BJ (cell line): ENCODE results near the gene CDYL2. TPM values are rescaled to one million over a fixed set of nuclear protein-coding genes. Genes with fewer than 3 reads are reported as not detected.

ENCODE experiments used
- CTCF ChIA-PET: fragments of 350-600 bp; formaldehyde crosslinking; extraction: SDS; loops from one replicate; lab custom pipeline; 2021; ENCODE audit warnings: antibody characterized with exemption, inconsistent platforms; lab: Yijun Ruan, JAX
- POLR2A ChIA-PET: fragments of 300-600 bp; sonication (Branson Sonifier 250); formaldehyde crosslinking; extraction: SDS; loops from one replicate; lab custom pipeline; 2021; ENCODE audit warnings: antibody characterized with exemption; lab: Charles Lee
- DNase-seq: peaks from one replicate; pipeline ENCODE4 v3.0.0-alpha.2; 2011; ENCODE audit warnings: low read depth
- H3K27me3 ChIP-seq: 2 replicates; pipeline ENCODE4 v1.6.0; 2011; ENCODE audit warnings: low read length; ENCODE audit not compliant: control insufficient read depth, insufficient read depth
- H3K36me3 ChIP-seq: 2 replicates; pipeline ENCODE4 v1.5.1; 2011; ENCODE audit warnings: low read length; ENCODE audit not compliant: control insufficient read depth, insufficient read depth
- H3K4me3 ChIP-seq: 2 replicates; pipeline ENCODE4 v1.5.1; 2011; ENCODE audit warnings: low read depth, mild to moderate bottlenecking, control low read depth, low read length
- CTCF ChIP-seq: IDR thresholded peaks from 2 replicates; pipeline ENCODE4 v1.5.1; 2011; ENCODE audit warnings: low read depth, mild to moderate bottlenecking, control low read depth, inconsistent platforms, low read length, moderate library complexity; ENCODE audit not compliant: insufficient read depth
- polyA plus RNA-seq: library from polyadenylated mRNA; depleted of rRNA; stranded (reverse); fragments of >200 nt; gene quantifications from 2 replicates; pipeline ENCODE4 v1.2.3, GENCODE V29; 2011

The CDYL2 gene
- polyA plus RNA-seq, 1 experiment, result 0.87 TPM

- ChIA-PET CTCF (no interaction called here), POLR2A (no interaction called here)
- no peak overlapping the region for H3K4me3 ChIP-seq
- H3K36me3 ChIP-seq, result no peaks in the 10 kb centered on the region
- H3K27me3 ChIP-seq, result no peaks in the 10 kb centered on the region
- TF ChIP-seq CTCF, result no peak
- DNase-seq, result no peak
Measured at GRCh38 chr16:80664786-80665185, 139.6 kb downstream of the CDYL2 start.

GRCh38 chr16:80664226-80664625, 140.2 kb downstream of the CDYL2 start:
- CTCF ChIA-PET, result no interaction called here
- TF ChIP-seq CTCF, result no peak
- Histone ChIP-seq H3K27me3 (no peaks in the 10 kb centered on the region), H3K4me3 (no peak overlapping the region), H3K36me3 (no peaks in the 10 kb centered on the region)
- POLR2A ChIA-PET, result no interaction called here
- DNase-seq, result no peak

- Histone ChIP-seq H3K36me3 (no peaks in the 10 kb centered on the region), H3K4me3 (no peak overlapping the region), H3K27me3 (no peaks in the 10 kb centered on the region)
- DNase-seq, result no peak
- ChIA-PET POLR2A (no interaction called here), CTCF (no interaction called here)
- TF ChIP-seq CTCF, result no peak
Measured at GRCh38 chr16:80663078-80663477, 141.3 kb downstream of the CDYL2 start.

- POLR2A ChIA-PET, result no interaction called here
Measured at GRCh38 chr16:80659865-80660264, 144.5 kb downstream of the CDYL2 start.

GRCh38 chr16:80656711-80657150, 147.7 kb downstream of the CDYL2 start:
- H3K27me3 ChIP-seq, result no peaks in the 10 kb centered on the region
- ChIA-PET POLR2A (no interaction called here), CTCF (interaction anchor here (1.0 kb wide), 1 partner anchor 130 kb away, joined by 3 read pairs; no protein-coding TSS in a partner anchor)
- H3K36me3 ChIP-seq, result no peaks in the 10 kb centered on the region
- H3K4me3 ChIP-seq, result no peak overlapping the region
- no peak for DNase-seq
- TF ChIP-seq CTCF, result no peak

More at GRCh38 chr16:80659865-80660264, 144.5 kb downstream of the CDYL2 start:
- DNase-seq, result no peak
- no peak for TF ChIP-seq CTCF
- H3K36me3 ChIP-seq, result no peaks in the 10 kb centered on the region
- CTCF ChIA-PET, result interaction anchor here (1.1 kb wide), 1 partner anchor 21 kb away, joined by 3 read pairs; no protein-coding TSS in a partner anchor
- H3K4me3 ChIP-seq, result no peak overlapping the region
- H3K27me3 ChIP-seq, result no peaks in the 10 kb centered on the region
